HEK293 (cell line): ENCODE results near the gene MVD.

ENCODE experiments used
- BCL11A ChIP-seq: fragments of 450-650 bp; formaldehyde crosslinking; IDR thresholded peaks from 2 replicates; pipeline ENCODE4 v1.5.1; 2016; ENCODE audit warnings: low read depth, missing biosample characterization, missing genetic modification characterization
- CTCF ChIP-seq: fragments of 450-650 bp; formaldehyde crosslinking; IDR thresholded peaks from 2 replicates; pipeline ENCODE4 v1.5.1; 2016; ENCODE audit warnings: missing biosample characterization, missing genetic modification characterization
- TCF7L2 ChIP-seq: IDR thresholded peaks from 2 replicates; pipeline ENCODE4 v1.6.1; 2011; ENCODE audit warnings: low read depth, mild to moderate bottlenecking, inconsistent platforms, low read length, moderate library complexity, borderline replicate concordance
- YY1 ChIP-seq: fragments of 450-650 bp; formaldehyde crosslinking; IDR thresholded peaks from 2 replicates; pipeline ENCODE4 v1.5.1; 2018; ENCODE audit warnings: missing biosample characterization, missing genetic modification characterization
- ZBTB48 ChIP-seq: fragments of 450-650 bp; formaldehyde crosslinking; IDR thresholded peaks from 2 replicates; pipeline ENCODE4 v1.5.1; 2016; ENCODE audit warnings: missing biosample characterization, missing genetic modification characterization
- ZFP69B ChIP-seq: fragments of 450-650 bp; formaldehyde crosslinking; IDR thresholded peaks from 2 replicates; pipeline ENCODE4 v1.5.1; 2016; ENCODE audit warnings: missing biosample characterization, missing genetic modification characterization
- ZNF133 ChIP-seq: fragments of 450-650 bp; formaldehyde crosslinking; IDR thresholded peaks from 2 replicates; pipeline ENCODE4 v1.5.1; 2016; ENCODE audit warnings: missing biosample characterization, missing genetic modification characterization
- ZNF26 ChIP-seq: fragments of 450-650 bp; formaldehyde crosslinking; IDR thresholded peaks from 2 replicates; pipeline ENCODE4 v1.5.1; 2016; ENCODE audit warnings: missing biosample characterization, missing genetic modification characterization
- ZNF280D ChIP-seq: fragments of 450-650 bp; formaldehyde crosslinking; IDR thresholded peaks from 2 replicates; pipeline ENCODE4 v1.5.1; 2016; ENCODE audit warnings: missing biosample characterization, missing genetic modification characterization
- ZNF501 ChIP-seq: fragments of 450-650 bp; formaldehyde crosslinking; IDR thresholded peaks from 2 replicates; pipeline ENCODE4 v1.5.1; 2016; ENCODE audit warnings: missing biosample characterization, missing genetic modification characterization
- ZNF580 ChIP-seq: fragments of 450-650 bp; formaldehyde crosslinking; IDR thresholded peaks from 2 replicates; pipeline ENCODE4 v1.5.1; 2016; ENCODE audit warnings: missing biosample characterization, missing genetic modification characterization

GRCh38 chr16:88700636-88701482 lies 38.0 kb upstream of the MVD start:
- TF ChIP-seq BCL11A (tag by site-specific recombination), result no peak
- no peak for TF ChIP-seq CTCF
- no peak for TF ChIP-seq ZNF26 (tag by site-specific recombination)
- TF ChIP-seq ZFP69B (tag by site-specific recombination), result no peak
- TF ChIP-seq ZNF133, result no peak
- TF ChIP-seq ZNF580, result no peak
- no peak for TF ChIP-seq TCF7L2
- no peak for TF ChIP-seq YY1
- TF ChIP-seq ZNF280D (tag by site-specific recombination), result no peak
- TF ChIP-seq ZNF501 (tag by site-specific recombination), result no peak
- no peak for TF ChIP-seq ZBTB48
